GM18517 (cell line): ENCODE data around the gene MAP1B.

Source experiments
- ATAC-seq: cut with Tn5 transposase; IDR thresholded peaks from one replicate; pipeline ENCODE4 v1.9.1; 2021; ENCODE audit warnings: mild to moderate bottlenecking, moderate library complexity; ENCODE audit not compliant: unreplicated experiment

Gene MAP1B

GRCh38 chr5:72244862-72245371 is 137.6 kb downstream of the MAP1B start:
- peak; percentile 83 for ATAC-seq

GRCh38 chr5:72245546-72245945 is 138.3 kb downstream of the MAP1B start:
- no peak for ATAC-seq

- ATAC-seq = no peak
Observed at GRCh38 chr5:72245951-72246532, 138.8 kb downstream of the MAP1B start.

GRCh38 chr5:72246954-72247442 is 139.7 kb downstream of the MAP1B start:
- no peak for ATAC-seq

GRCh38 chr5:72248410-72248981 is 141.2 kb downstream of the MAP1B start:
- no peak for ATAC-seq

GRCh38 chr5:72251386-72251785 is 144.1 kb downstream of the MAP1B start:
- ATAC-seq = no peak

GRCh38 chr5:72252008-72252407 is 144.7 kb downstream of the MAP1B start:
- no peak for ATAC-seq

- ATAC-seq = no peak
Observed at GRCh38 chr5:72252574-72253155, 145.4 kb downstream of the MAP1B start.

- ATAC-seq = no peak
Observed at GRCh38 chr5:72255237-72255636, 148.0 kb downstream of the MAP1B start.

- ATAC-seq = no peak
Observed at GRCh38 chr5:72255670-72256069, 148.4 kb downstream of the MAP1B start.

- ATAC-seq = no peak
Observed at GRCh38 chr5:72256536-72256935, 149.3 kb downstream of the MAP1B start.
